GM12878 (cell line): ENCODE measurements around the gene SOX11. TPM values are rescaled to one million over a fixed set of nuclear protein-coding genes. Genes with fewer than 3 reads are reported as not detected.

Experiments
- ATAC-seq: fragments of 200-7000 bp; cut with Tn5 transposase; 3 replicates; pipeline ENCODE4 v1.9.1; 2020; ENCODE audit warnings: mild to moderate bottlenecking, moderate library complexity
- BruUV-seq: library from RNA; stranded (reverse); fragments of 400-500 nt; replicated peaks from 2 replicates; lab custom pipeline; 2021; lab: Mats Ljungman, UMichigan
- CTCF ChIA-PET: fragments of 300-600 bp; sonication (Branson Sonifier 250); formaldehyde crosslinking; extraction: SDS; loops from one replicate; lab custom pipeline; 2021; ENCODE audit warnings: inconsistent platforms; lab: Yijun Ruan, JAX
- POLR2A ChIA-PET: fragments of 350-600 bp; formaldehyde crosslinking; extraction: SDS; loops from one replicate; lab custom pipeline; 2021; ENCODE audit warnings: inconsistent platforms; lab: Charles Lee
- RAD21 ChIA-PET: fragments of 300-600 bp; sonication (Branson Sonifier 250); formaldehyde crosslinking; loops from one replicate; lab custom pipeline; 2023; ENCODE audit warnings: antibody characterized with exemption; ENCODE audit not compliant: unreplicated experiment; lab: Charles Lee
- SMC1A ChIA-PET: fragments of 300-600 bp; sonication (Branson Sonifier 250); formaldehyde crosslinking; loops from one replicate; lab custom pipeline; 2023; ENCODE audit not compliant: unreplicated experiment, uncharacterized antibody; lab: Charles Lee
- DNase-seq: peaks from one replicate; pipeline ENCODE4 v3.0.0-alpha.2; 2011; ENCODE audit warnings: low read depth, low spot score
- FAIRE-seq: peaks from 3 replicates; lab custom pipeline; 2011; peaks lifted over from hg19 to GRCh38; lab: Jason Lieb, UNC
- H2AFZ ChIP-seq: 2 replicates; pipeline ENCODE4 v1.6.0; 2011; ENCODE audit warnings: low read depth, low read length, control low read depth; ENCODE audit not compliant: control insufficient read depth
- H3K27ac ChIP-seq: 2 replicates; pipeline ENCODE4 v1.5.1; 2011; ENCODE audit warnings: control low read depth; ENCODE audit not compliant: control insufficient read depth, insufficient read depth
- H3K27me3 ChIP-seq, 2 experiments: replicated peaks in 1 of 2; 2 replicates each; pipeline versions ENCODE4 v1.6.0 to v1.6.1; 2011; ENCODE audit warnings: low read length in 1 of 2; ENCODE audit not compliant: control insufficient read depth in 2 of 2, insufficient read depth in 2 of 2
- H3K36me3 ChIP-seq, 2 experiments: 2 replicates each; pipeline ENCODE4 v1.5.1; 2011; ENCODE audit warnings: low read length in 1 of 2; ENCODE audit not compliant: control insufficient read depth in 2 of 2, insufficient read depth in 2 of 2
- H3K4me1 ChIP-seq: 2 replicates; pipeline ENCODE4 v1.6.1; 2011; ENCODE audit warnings: mild to moderate bottlenecking, low read length, moderate library complexity, mixed read lengths; ENCODE audit not compliant: control insufficient read depth, insufficient read depth
- H3K4me2 ChIP-seq: 2 replicates; pipeline ENCODE4 v1.6.0; 2011; ENCODE audit warnings: control low read depth; ENCODE audit not compliant: control insufficient read depth, insufficient read depth
- H3K4me3 ChIP-seq: fragments of 200-600 bp; sonication (generic); 2 replicates; pipeline ENCODE4 v1.5.1; 2016
- H3K79me2 ChIP-seq: 2 replicates; pipeline ENCODE4 v1.6.0; 2011; ENCODE audit warnings: low read length; ENCODE audit not compliant: control insufficient read depth, insufficient read depth
- H3K9ac ChIP-seq: 2 replicates; pipeline ENCODE4 v1.8.0; 2011; ENCODE audit warnings: low read length, control low read depth, mixed read lengths; ENCODE audit not compliant: control insufficient read depth, insufficient read depth
- H3K9me3 ChIP-seq: replicated peaks from 3 replicates; pipeline ENCODE4 v1.5.1; 2011; ENCODE audit warnings: mild to moderate bottlenecking, low read length; ENCODE audit not compliant: control insufficient read depth, insufficient read depth
- H4K20me1 ChIP-seq: 2 replicates; pipeline ENCODE4 v1.6.0; 2011; ENCODE audit not compliant: control insufficient read depth, insufficient read depth
- BHLHE40 ChIP-seq, 2 experiments: fragments of 450-650 bp in 1 of 2; IDR thresholded peaks; 2 replicates each; pipeline ENCODE4 v1.6.1; 2011 to 2017; ENCODE audit warnings: low read depth in 2 of 2, borderline replicate concordance in 1 of 2, improper control_type of control experiment in 1 of 2, low read length in 1 of 2, mild to moderate bottlenecking in 1 of 2
- CREM ChIP-seq: IDR thresholded peaks from 2 replicates; pipeline ENCODE4 v1.6.1; 2014; ENCODE audit warnings: antibody characterized with exemption, low read depth
- EP300 ChIP-seq, 2 experiments: fragments of 150-350 bp in 1 of 2; IDR thresholded peaks; 2 replicates each; pipeline ENCODE4 v1.6.1; 2011 to 2012; ENCODE audit warnings: low read depth in 2 of 2, low read length in 2 of 2, borderline replicate concordance in 1 of 2, improper control_type of control experiment in 1 of 2, inconsistent platforms in 1 of 2; ENCODE audit not compliant: control insufficient read depth in 1 of 2
- KLF5 ChIP-seq: fragments of 450-650 bp; IDR thresholded peaks from 2 replicates; pipeline ENCODE4 v1.6.1; 2014; ENCODE audit warnings: mild to moderate bottlenecking; ENCODE audit not compliant: partially characterized antibody
- MAX ChIP-seq: IDR thresholded peaks from 2 replicates; pipeline ENCODE4 v1.6.1; 2012; ENCODE audit warnings: low read depth, low read length, improper control_type of control experiment
- MXI1 ChIP-seq: fragments of 150-350 bp; IDR thresholded peaks from 2 replicates; pipeline ENCODE4 v1.6.1; 2011; ENCODE audit warnings: low read depth, mild to moderate bottlenecking, inconsistent platforms, low read length, improper control_type of control experiment
- NR2C2 ChIP-seq: IDR thresholded peaks from 2 replicates; pipeline ENCODE4 v1.6.1; 2011; ENCODE audit warnings: borderline replicate concordance, low read depth; ENCODE audit not compliant: control insufficient read depth, insufficient read length
- NRF1 ChIP-seq: conservative IDR thresholded peaks from 2 replicates; pipeline ENCODE4 v1.6.1; 2011; ENCODE audit warnings: mild to moderate bottlenecking, low read depth, low read length, improper control_type of control experiment
- RBBP5 ChIP-seq: fragments of 200-600 bp; sonication (generic); conservative IDR thresholded peaks from 2 replicates; pipeline ENCODE4 v1.6.1; 2016
- REST ChIP-seq: IDR thresholded peaks from 2 replicates; pipeline ENCODE4 v1.6.1; 2012; ENCODE audit warnings: mild to moderate bottlenecking, low read depth, low read length
- RUNX3 ChIP-seq: IDR thresholded peaks from 2 replicates; pipeline ENCODE4 v1.6.1; 2012; ENCODE audit warnings: low read length, inconsistent platforms
- SMC3 ChIP-seq: IDR thresholded peaks from 2 replicates; pipeline ENCODE4 v1.6.1; 2011; ENCODE audit warnings: low read length, improper control_type of control experiment, borderline replicate concordance
- SPI1 ChIP-seq: IDR thresholded peaks from 2 replicates; pipeline ENCODE4 v1.6.1; 2011; ENCODE audit warnings: low read depth, mild to moderate bottlenecking, low read length, moderate library complexity, borderline replicate concordance; ENCODE audit not compliant: insufficient read depth
- USF2 ChIP-seq: IDR thresholded peaks from 2 replicates; pipeline ENCODE4 v1.6.1; 2011; ENCODE audit warnings: low read depth, low read length, improper control_type of control experiment, borderline replicate concordance
- ZNF207 ChIP-seq: fragments of 450-650 bp; IDR thresholded peaks from 2 replicates; pipeline ENCODE4 v1.6.1; 2014; ENCODE audit warnings: antibody characterized with exemption, mild to moderate bottlenecking, borderline replicate concordance
- ZNF687 ChIP-seq: fragments of 450-650 bp; IDR thresholded peaks from 2 replicates; pipeline ENCODE4 v1.6.1; 2017; ENCODE audit warnings: mild to moderate bottlenecking, moderate library complexity
- WGBS: methylation state at CpG from one replicate; pipeline ENCODE4 v1.1.6; 2016; ENCODE audit warnings: low lambda C conversion rate; ENCODE audit not compliant: insufficient replicate concordance, insufficient coverage; ENCODE audit errors: missing lambda C conversion rate; 5-methylcytosine and 5-hydroxymethylcytosine counted together
- in situ Hi-C: fragments of 300-500 bp; cut with MboI; formaldehyde crosslinking; loops from 9 replicates; pipeline ENCODE4 v1.14.3; 2018; ENCODE audit warnings: mixed read lengths
- intact Hi-C: fragments of 100-400 bp; cut with micrococcal nuclease; formaldehyde crosslinking; loops from one replicate; pipeline ENCODE4 v1.14.2; 2022; ENCODE audit not compliant: unreplicated experiment
- polyA plus RNA-seq, 11 experiments: library from polyadenylated mRNA; depleted of rRNA in 4 of 11; unstranded in 6 of 11; stranded (reverse) in 5 of 11; fragments of >200 nt; fragmentation: Nextera tagmentation in 4 of 11; fragmentation: Illumina TruSeq in 1 of 11; extraction: Ambion mirVana in 4 of 11; extraction: Trizol in 1 of 11; gene quantifications; 1 replicate in 1 of 11; 2 replicates in 10 of 11; pipeline versions ENCODE4 v1.2.1 to v1.2.3, GENCODE V29; 2011 to 2016; ENCODE audit warnings: inconsistent platforms in 2 of 11, missing spikeins in 2 of 11, low read depth in 1 of 11
- total RNA-seq, 4 experiments: library from RNA; depleted of rRNA in 3 of 4; stranded (reverse); fragments of >200 nt in 3 of 4; fragmentation: Illumina TruSeq in 1 of 4; extraction: Trizol in 1 of 4; gene quantifications; 2 replicates each; pipeline versions ENCODE4 v1.2.1 to v1.2.3, GENCODE V29; 2013 to 2021

Gene SOX11
- total and polyA plus RNA-seq, 10 of the 15 experiments (the other 5 are each of a cell fraction or from before 2014, with no cell fraction given) = 0.03 to 0.04 (median 0.03) TPM; not detected in 7

GRCh38 chr2:5657231-5657630, 35.0 kb upstream of the SOX11 start:
- POLR2A ChIA-PET = no interaction called here
- no peaks in the 10 kb centered on the region for H3K4me1 ChIP-seq
- H3K9me3 ChIP-seq = no peaks in the 10 kb centered on the region
- no peak overlapping the region for H2AFZ ChIP-seq
- TF ChIP-seq RBBP5 (no peak), ZNF207 (no peak), MXI1 (no peak), USF2 (no peak), SPI1 (no peak), SMC3 (no peak), REST (no peak), NR2C2 (no peak), ZNF687 (no peak), MAX (no peak), KLF5 (no peak), RUNX3 (no peak), EP300 (IDR thresholded peaks at IDR 0.05; ENCODE audit: borderline replicate concordance in 1 of 2, control insufficient read depth in 1 of 2, low read depth in 2 of 2, low read length in 2 of 2) (no peak), BHLHE40 (IDR thresholded peaks at IDR 0.05; ENCODE audit: borderline replicate concordance in 1 of 2, low read depth in 2 of 2, low read length in 1 of 2) (no peak), NRF1 (no peak), CREM (no peak)
- BruUV-seq = no TSS peak
- no peak overlapping the region for H3K9ac ChIP-seq
- no peak for FAIRE-seq
- H3K79me2 ChIP-seq = no peaks in the 10 kb centered on the region
- in situ Hi-C loops = no loop called here
- WGBS = 14% methylated on average over 4 of the region's 4 CpGs
- no peak overlapping the region for H3K4me3 ChIP-seq
- no peak for DNase-seq
- ATAC-seq = no peak
- H3K36me3 ChIP-seq = no peaks in the 10 kb centered on the region
- RAD21 ChIA-PET = no interaction called here
- intact Hi-C loops = no loop called here
- H3K27me3 ChIP-seq = no peaks in the 10 kb centered on the region
- SMC1A ChIA-PET = no interaction called here
- CTCF ChIA-PET = no interaction called here
- H4K20me1 ChIP-seq = no peaks in the 10 kb centered on the region
- no peak overlapping the region for H3K27ac ChIP-seq
- H3K4me2 ChIP-seq = no peak overlapping the region
